Uterus (tissue), 2 donors: ENCODE measurements around the gene ZC3H7A.

ENCODE experiments used
- CTCF ChIP-seq, 4 experiments: fragments of 200-600 bp in 2 of 4; fragments of 450-650 bp in 2 of 4; sonication (generic) in 2 of 4; IDR thresholded peaks; one replicate each; pipeline ENCODE4 v1.5.1; 2016 to 2019; ENCODE audit warnings: antibody characterized with exemption in 4 of 4, mild to moderate bottlenecking in 2 of 4, moderate library complexity in 1 of 4
- POLR2A ChIP-seq, 2 donors: fragments of 450-650 bp; IDR thresholded peaks; one replicate each; pipeline ENCODE4 v1.6.1; 2016; ENCODE audit warnings: antibody characterized with exemption in 2 of 2, mild to moderate bottlenecking in 1 of 2, moderate library complexity in 1 of 2

DNA sequence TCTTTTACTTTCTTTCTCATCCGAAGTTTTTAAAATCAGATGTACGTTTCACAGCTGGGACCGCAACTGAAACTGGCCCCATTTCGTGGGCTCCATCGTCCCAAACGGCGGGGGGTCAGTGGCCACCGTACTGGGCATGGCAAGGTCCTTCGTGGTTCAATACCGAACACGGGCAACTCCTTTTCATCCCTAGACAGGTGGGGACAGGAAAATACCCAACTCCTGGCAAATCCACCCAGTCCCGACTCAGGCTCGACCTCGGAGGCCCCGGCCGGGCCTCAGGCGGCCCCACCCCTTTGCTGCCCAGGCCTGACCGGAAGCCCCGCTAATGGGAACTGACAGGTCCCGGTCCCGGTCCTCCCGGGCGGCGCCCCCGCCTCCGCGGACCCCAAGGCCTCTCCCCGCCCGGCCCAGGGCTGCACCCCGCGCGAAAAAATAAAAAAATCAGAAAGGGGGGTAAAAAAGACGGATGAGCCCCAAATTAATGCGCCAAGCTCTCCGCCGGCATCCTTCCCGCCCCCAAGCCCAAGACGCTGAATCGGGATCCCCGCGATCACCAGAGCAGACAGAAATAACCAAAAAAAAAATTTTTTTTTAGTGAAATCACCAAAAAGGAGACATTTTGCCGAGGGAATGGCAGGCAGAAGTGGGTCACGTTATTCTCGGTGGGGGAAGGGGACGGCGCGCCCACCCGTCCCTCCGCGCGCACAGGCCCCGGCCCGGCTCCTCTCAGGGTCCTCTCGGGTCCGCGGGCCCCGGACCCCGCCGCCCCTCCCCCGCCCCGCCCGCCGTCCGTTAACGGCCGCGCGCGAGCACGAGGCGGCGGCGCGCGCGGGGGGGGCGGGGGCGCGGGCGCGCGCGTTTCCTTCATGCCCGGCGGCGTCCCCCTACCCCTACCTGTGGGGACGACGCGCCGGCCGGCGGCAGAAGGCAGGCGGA is 562 bp downstream of the ZC3H7A start:
- no peak for TF ChIP-seq CTCF (IDR thresholded peaks at IDR 0.05)
- TF ChIP-seq POLR2A (IDR thresholded peaks at IDR 0.05) = no peak
